Measurements from ENCODE around the gene MIXL1.
"Not testable (repeated sequence)": the region's sequence is repeated elsewhere in the genome, so short reads cannot be mapped to it uniquely, and the experiment has no call there.

MIXL1 gene

DNA sequence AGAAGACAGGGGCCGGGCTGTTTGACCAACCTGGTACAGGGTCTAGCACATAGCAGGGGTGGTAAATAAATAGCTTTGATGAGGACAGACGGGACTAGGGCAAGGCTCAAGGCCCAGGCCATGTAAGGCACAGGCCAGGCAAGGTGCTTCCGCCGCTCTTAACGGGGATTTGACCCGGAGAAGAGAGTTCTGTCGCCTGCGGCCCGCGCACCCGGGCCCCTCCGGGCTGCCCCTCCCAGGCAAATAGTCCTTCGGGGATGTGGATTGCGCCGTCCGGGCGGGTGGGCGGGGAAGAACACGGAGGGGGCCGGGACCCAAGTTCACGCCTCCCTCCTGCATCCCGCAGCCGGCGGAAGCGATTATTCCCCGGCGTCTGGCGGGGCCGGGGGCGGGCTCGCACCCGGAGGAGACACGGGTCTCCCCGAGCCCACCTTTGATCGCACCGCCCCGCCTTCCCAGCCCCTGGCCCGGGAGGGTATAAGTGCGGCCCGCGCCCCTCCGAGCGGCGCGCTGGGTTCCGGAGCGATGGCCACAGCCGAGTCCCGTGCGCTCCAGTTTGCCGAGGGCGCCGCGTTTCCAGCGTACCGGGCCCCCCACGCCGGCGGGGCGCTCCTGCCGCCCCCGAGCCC is at the start of gene MIXL1:
Gene MIXL1, plus strand, starts transcription at position 508 of the 629 bp plus-strand sequence. Its CDS starts 18 bp downstream, at position 526.
- in situ Hi-C loops (cut with HindIII; ENCODE audit: low sequenced_read_pairs): no loop called here

DNA sequence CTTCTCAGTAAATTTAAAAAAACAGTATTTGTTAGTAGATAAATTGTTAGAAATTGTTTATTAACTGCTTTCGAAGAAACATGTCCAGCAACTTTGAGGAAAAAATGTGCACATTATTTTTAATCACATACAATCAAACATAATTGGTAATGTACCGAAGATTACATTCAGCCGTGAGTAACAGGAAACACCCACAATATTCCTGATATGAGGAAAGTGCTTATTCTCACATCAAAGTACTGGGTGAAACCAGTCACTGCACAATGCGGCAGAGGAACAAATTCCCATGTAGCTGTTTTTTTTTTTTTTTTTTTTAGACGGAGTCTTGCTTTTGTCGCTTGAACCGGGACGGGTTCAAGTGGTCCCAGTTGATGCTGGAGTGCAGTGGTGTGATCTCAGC is 46.6 kb upstream of the MIXL1 start:
- in situ Hi-C loops (cut with HindIII; ENCODE audit: low sequenced_read_pairs): no loop called here

GRCh38 chr1:226181996-226182714 is 41.3 kb upstream of the MIXL1 start:
- in situ Hi-C loops (cut with HindIII; ENCODE audit: low sequenced_read_pairs): no loop called here

- in situ Hi-C loops (cut with HindIII; ENCODE audit: low sequenced_read_pairs): no loop called here
Observed at GRCh38 chr1:226185141-226186036, 38.1 kb upstream of the MIXL1 start.

DNA sequence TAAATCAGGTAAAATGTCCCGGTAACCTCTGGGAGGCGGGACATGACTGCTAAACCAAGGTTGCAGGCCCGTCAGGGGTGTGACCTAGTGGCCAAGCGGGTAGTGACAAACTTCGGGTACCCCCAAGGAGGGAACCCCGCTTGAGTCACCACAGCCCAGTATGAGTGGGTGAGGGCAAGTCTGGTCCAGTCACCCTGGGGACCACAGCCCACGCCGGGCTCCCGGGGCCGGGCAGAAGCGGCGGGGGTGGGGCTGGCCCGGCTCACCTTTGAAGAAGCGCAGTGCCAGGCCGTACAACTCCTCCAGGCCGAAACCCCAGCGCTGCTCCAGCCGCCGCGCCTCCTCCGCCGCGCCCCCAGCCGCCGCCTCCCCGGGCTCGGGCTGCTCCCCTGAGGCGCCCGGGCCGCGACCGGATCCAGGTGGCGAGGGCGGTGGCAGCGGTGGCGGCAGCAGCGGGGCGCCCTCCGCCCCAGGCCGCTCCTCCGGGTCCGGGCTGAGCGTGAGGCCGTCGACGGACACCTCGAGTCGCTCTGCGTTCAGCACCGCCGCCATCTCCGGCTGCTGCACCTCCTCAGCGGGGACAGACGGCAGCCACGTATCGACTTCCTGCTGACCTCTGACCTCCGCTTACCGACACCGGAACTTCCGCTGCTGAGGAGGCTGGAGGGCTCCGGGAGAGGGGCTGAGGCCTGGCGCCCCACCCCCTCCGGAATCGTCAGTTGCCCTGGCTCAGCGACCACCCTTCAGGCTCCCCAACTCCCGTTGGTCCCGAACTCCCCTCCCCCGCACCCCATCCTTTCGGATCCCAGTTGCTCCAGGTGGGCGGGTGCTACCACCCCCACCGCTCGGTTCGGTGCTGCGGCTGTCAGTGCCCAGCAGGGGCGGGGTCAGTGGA is 37.1 kb upstream of the MIXL1 start, which contains the start of gene ACBD3:
Gene ACBD3, minus strand, starts transcription at position 618 of the 895 bp plus-strand sequence. Its CDS starts 66 bp downstream, at position 552.
- in situ Hi-C loops (cut with HindIII; ENCODE audit: low sequenced_read_pairs): no loop called here

GRCh38 chr1:226187019-226187322 is 36.5 kb upstream of the MIXL1 start:
- in situ Hi-C loops (cut with HindIII; ENCODE audit: low sequenced_read_pairs): no loop called here

DNA sequence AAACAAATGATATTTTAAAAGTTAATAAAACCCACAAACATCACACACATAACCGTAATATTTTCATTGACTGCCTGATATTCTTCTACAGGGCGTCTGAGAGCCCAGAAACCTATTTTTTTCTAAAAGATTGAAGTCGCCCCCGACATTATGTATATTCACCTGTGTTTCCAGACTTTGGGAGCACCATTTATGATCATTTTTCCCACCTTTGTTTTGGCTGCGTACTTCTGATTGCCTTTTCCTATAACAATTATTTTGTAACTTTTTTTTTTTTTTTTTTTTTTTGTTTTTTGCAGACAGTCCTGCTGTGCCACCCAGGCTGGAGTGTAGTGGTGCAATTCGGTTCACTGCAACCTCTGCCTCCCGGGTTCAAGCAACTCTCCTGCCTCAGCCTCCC is 36.1 kb upstream of the MIXL1 start:
- in situ Hi-C loops (cut with HindIII; ENCODE audit: low sequenced_read_pairs): no loop called here

DNA sequence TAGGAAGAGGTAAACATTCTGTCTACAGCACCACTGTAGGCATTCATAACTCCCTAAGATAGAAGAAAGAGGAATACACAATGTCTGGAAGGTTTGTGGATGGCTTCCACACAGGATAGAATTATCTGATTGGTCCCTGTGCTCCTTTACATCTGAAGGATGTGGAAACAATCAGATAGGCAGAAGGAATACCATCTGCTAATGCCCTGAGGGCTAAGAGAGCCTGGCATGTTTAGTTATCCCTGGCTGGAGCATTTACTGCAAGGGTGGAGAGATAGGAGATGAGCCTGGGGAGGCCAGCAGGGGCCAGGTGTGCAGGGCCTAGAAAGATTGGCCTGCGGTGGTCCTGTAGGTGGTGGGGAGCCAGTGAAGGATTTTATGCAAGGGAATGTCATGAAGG is 28.3 kb upstream of the MIXL1 start:
- in situ Hi-C loops (cut with HindIII; ENCODE audit: low sequenced_read_pairs): no loop called here

GRCh38 chr1:226199971-226200370 is 23.5 kb upstream of the MIXL1 start:
- in situ Hi-C loops (cut with HindIII; ENCODE audit: low sequenced_read_pairs): no loop called here

- in situ Hi-C loops (cut with HindIII; ENCODE audit: low sequenced_read_pairs): no loop called here
Observed at GRCh38 chr1:226201029-226201593, 22.4 kb upstream of the MIXL1 start.

DNA sequence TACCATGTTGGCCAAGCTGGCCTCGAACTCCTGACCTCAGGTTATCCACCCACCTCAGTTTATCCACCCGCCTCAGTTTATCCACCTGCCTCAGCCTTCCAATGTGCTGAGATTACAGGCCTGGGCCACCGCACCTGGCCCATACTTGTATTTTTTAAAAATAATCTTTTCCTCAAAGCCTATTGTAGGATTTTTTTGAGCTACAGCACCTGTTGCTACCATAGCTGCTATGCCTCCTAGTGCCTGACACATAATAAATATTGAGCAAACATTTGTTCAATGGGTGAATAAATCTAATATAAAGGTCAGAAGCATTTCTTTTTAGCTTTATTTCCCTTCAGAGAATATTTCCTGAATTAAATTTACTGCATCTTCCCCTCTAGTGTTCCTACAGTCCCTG is 21.2 kb upstream of the MIXL1 start:
- in situ Hi-C loops (cut with HindIII; ENCODE audit: low sequenced_read_pairs): no loop called here

GRCh38 chr1:226202666-226203065 is 20.8 kb upstream of the MIXL1 start:
- in situ Hi-C loops (cut with HindIII; ENCODE audit: low sequenced_read_pairs): not testable (repeated sequence)

DNA sequence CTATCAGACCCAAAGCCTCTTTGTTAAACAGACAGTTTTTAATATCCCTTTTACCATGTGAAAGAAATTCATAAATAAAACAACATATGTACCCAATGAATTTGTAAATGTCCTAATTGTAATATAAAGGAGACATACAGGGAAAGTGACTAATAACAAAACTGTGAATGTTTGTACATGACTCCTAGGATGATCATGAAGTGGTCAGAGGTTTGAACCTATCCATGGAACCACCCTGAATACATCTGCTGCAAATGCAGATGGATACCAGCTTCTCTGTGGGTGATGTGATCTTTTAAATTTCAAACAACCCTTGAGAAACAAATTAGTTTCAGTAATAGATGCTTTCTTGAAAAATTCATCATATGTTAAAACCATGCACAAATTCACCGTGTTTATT is 20.2 kb upstream of the MIXL1 start:
- in situ Hi-C loops (cut with HindIII; ENCODE audit: low sequenced_read_pairs): no loop called here

- in situ Hi-C loops (cut with HindIII; ENCODE audit: low sequenced_read_pairs): no loop called here
Observed at GRCh38 chr1:226203655-226204054, 19.8 kb upstream of the MIXL1 start.

DNA sequence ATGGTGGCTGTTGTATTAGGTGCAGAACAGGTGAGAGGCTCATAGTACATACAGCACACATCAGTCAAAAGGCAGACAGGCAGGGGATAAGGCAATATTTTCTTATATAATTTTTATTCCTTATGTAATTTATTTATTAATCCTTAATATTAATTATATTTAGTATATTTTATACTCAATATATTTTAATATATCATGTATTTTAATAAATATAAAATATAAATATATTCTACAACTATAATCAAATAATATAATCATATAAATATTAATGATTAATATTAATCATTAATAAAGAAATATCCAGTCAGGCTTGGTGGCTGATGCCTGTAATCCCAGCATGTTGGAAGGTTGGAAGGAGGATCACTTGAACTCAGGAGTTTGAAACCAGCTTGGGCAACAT is 19.3 kb upstream of the MIXL1 start:
- in situ Hi-C loops (cut with HindIII; ENCODE audit: low sequenced_read_pairs): no loop called here

DNA sequence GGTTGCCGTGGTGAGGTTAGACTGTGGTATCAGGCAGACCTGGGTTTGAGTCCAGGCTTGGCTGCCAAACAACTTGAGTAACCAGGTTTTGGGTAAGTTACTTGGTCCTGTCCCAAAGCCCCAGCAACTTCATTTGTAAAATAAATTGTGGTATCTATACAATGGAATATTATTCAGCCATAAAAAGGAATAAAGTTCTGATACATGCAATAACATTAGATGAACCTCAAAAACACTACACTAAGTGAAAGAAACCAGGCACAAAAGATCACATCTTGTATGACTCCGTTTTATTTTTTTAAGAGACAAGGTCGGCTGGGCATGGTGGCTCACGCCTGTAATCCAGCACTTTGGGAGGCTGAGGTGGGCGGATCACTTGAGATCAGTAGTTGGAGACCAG is 16.4 kb upstream of the MIXL1 start:
- in situ Hi-C loops (cut with HindIII; ENCODE audit: low sequenced_read_pairs): no loop called here

DNA sequence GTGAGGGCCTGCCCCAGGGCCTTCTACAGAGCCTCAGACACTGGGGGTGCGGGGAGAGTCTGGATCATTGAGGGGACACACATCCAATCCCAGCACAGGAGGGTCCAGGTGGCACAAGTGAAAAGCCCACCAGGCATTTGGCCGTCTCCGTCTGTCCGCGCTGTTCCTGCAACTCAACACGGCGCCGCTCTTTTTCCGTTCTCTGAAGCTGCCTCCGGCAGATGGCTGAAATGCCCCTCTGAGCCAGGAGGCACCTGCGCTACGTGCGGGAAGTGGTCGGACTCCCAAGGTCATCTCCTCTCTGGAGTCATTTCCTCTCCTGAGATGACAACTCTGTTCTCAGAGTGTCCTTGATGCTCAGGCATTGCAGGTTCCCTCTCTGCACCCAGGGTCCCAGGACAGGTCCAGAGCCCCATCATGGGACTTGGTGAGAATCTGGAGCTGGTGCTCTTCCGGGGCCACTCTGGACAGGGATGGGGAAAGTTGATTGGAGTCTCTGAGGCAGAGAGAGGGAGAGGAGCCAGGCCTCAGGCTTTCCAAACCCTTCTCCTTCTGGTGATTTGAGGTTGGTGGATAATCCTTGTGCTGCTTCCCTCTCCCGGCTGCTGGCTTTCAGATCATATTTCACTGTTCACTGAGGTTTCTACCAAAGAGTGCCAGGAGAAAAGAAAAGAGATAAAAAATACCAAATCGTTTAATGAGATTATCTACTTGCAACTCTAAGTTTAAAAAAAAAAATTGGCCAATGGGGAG is 14.0 kb upstream of the MIXL1 start:
- in situ Hi-C loops (cut with HindIII; ENCODE audit: low sequenced_read_pairs): no loop called here

DNA sequence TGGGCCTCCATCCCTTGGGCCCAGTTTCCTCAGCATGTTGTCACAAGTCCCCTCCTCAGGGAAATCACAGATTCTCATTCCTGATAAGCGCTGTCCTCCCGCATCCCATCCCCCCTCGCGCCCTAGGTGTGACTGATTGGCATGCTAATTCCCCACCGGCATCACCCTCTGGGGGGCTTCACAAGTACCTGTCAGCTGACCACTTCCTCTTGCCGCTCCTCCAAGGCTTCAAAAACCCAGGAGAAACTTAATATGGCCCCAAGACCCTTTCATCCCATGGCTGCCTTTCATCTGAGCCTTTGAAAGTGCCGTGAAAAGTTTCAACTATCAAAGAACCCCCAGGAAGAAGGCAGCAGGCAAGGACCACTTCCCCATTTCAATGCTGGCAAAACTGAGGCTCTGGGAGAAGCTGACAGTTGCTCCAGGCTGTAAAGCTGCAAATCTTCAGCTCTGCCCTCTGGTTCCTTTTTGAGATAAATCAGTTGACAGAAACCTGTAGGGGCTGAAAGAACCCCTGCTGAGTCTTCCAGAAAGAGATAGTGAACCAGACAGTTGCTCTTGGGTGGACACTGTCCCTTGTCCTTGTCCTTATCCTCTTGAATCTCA is 12.8 kb upstream of the MIXL1 start:
- in situ Hi-C loops (cut with HindIII; ENCODE audit: low sequenced_read_pairs): no loop called here

GRCh38 chr1:226211181-226211821 is 12.2 kb upstream of the MIXL1 start:
- in situ Hi-C loops (cut with HindIII; ENCODE audit: low sequenced_read_pairs): no loop called here
